Type B pancreatic cell (in vitro differentiated cells): ENCODE measurements around the gene HIBADH. TPM values are rescaled to one million over a fixed set of nuclear protein-coding genes. Genes with fewer than 3 reads are reported as not detected.
"Not testable (repeated sequence)": the region's sequence is repeated elsewhere in the genome, so short reads cannot be mapped to it uniquely, and the experiment has no call there.

Experiments used
- DNase-seq: peaks from one replicate; pipeline ENCODE4 v3.0.0; 2021; ENCODE audit warnings: mixed read lengths; ENCODE audit not compliant: unreplicated experiment; ENCODE audit errors: extremely low spot score
- H3K27ac Mint-ChIP-seq: 2 replicates; pipeline ENCODE4 v1.8.0; 2021; ENCODE audit warnings: mild to moderate bottlenecking, mixed read lengths
- H3K27me3 Mint-ChIP-seq: 2 replicates; pipeline ENCODE4 v1.8.0; 2021; ENCODE audit warnings: mixed read lengths
- H3K36me3 Mint-ChIP-seq: 2 replicates; pipeline ENCODE4 v1.8.0; 2021; ENCODE audit warnings: mixed read lengths
- H3K4me1 Mint-ChIP-seq: one replicate; pipeline ENCODE4 v1.8.0; 2021; ENCODE audit warnings: mixed read lengths; ENCODE audit not compliant: unreplicated experiment
- H3K4me3 Mint-ChIP-seq: 2 replicates; pipeline ENCODE4 v1.8.0; 2021; ENCODE audit warnings: mild to moderate bottlenecking, mixed read lengths
- H3K9me3 Mint-ChIP-seq: 2 replicates; pipeline ENCODE4 v1.8.0; 2021; ENCODE audit warnings: mixed read lengths
- CTCF ChIP-seq: fragments of 200-600 bp; sonication (generic); conservative IDR thresholded peaks from 2 replicates; pipeline ENCODE4 v1.5.0; 2021; ENCODE audit warnings: antibody characterized with exemption, mild to moderate bottlenecking
- total RNA-seq: library from RNA; stranded (reverse); gene quantifications from 2 replicates; pipeline ENCODE4 v1.2.1, GENCODE V29; 2021; ENCODE audit warnings: low replicate concordance

Gene HIBADH
- total RNA-seq, 1 donor from 2014 or later, result 37.1 TPM

GRCh38 chr7:27581906-27582305, 80.8 kb downstream of the HIBADH start:
- H3K9me3 Mint-ChIP-seq, result no peaks in the 10 kb centered on the region
- no peaks in the 10 kb centered on the region for H3K4me1 Mint-ChIP-seq
- H3K27me3 Mint-ChIP-seq, result no peaks in the 10 kb centered on the region
- no peak overlapping the region for H3K27ac Mint-ChIP-seq
- peaks cover 3% of the 10 kb centered on the region for H3K36me3 Mint-ChIP-seq
- no peak for DNase-seq
- H3K4me3 Mint-ChIP-seq, result no peak overlapping the region
- no peak for TF ChIP-seq CTCF

- peaks cover 3% of the 10 kb centered on the region for H3K36me3 Mint-ChIP-seq
- no peak overlapping the region for H3K4me3 Mint-ChIP-seq
- H3K27ac Mint-ChIP-seq, result no peak overlapping the region
- TF ChIP-seq CTCF, result no peak
- no peaks in the 10 kb centered on the region for H3K9me3 Mint-ChIP-seq
- DNase-seq, result no peak
- no peaks in the 10 kb centered on the region for H3K4me1 Mint-ChIP-seq
- no peaks in the 10 kb centered on the region for H3K27me3 Mint-ChIP-seq
Measured at GRCh38 chr7:27581119-27581518, 81.6 kb downstream of the HIBADH start.

GRCh38 chr7:27579565-27579964, 83.1 kb downstream of the HIBADH start:
- TF ChIP-seq CTCF, result no peak
- Mint-ChIP-seq H3K4me3 (no peak overlapping the region), H3K4me1 (no peaks in the 10 kb centered on the region), H3K27ac (no peak overlapping the region), H3K27me3 (no peaks in the 10 kb centered on the region), H3K9me3 (no peaks in the 10 kb centered on the region), H3K36me3 (no peaks in the 10 kb centered on the region)
- DNase-seq, result no peak

- H3K4me3 Mint-ChIP-seq, H3K4me1 Mint-ChIP-seq, DNase-seq, H3K27ac Mint-ChIP-seq, H3K27me3 Mint-ChIP-seq, H3K36me3 Mint-ChIP-seq, H3K9me3 Mint-ChIP-seq: not testable (repeated sequence)
Measured at GRCh38 chr7:27578169-27578568, 84.5 kb downstream of the HIBADH start.

- no peaks in the 10 kb centered on the region for H3K27me3 Mint-ChIP-seq
- no peak overlapping the region for H3K4me3 Mint-ChIP-seq
- H3K9me3 Mint-ChIP-seq, result no peaks in the 10 kb centered on the region
- no peak overlapping the region for H3K27ac Mint-ChIP-seq
- H3K4me1 Mint-ChIP-seq, result no peaks in the 10 kb centered on the region
- H3K36me3 Mint-ChIP-seq, result no peaks in the 10 kb centered on the region
- no peak for DNase-seq
- TF ChIP-seq CTCF, result peak; percentile 83
Measured at GRCh38 chr7:27576360-27576944, 86.2 kb downstream of the HIBADH start.

GRCh38 chr7:27575613-27576012, 87.1 kb downstream of the HIBADH start:
- Mint-ChIP-seq H3K36me3 (no peaks in the 10 kb centered on the region), H3K4me1 (no peaks in the 10 kb centered on the region), H3K27me3 (no peaks in the 10 kb centered on the region), H3K9me3 (no peaks in the 10 kb centered on the region), H3K4me3 (no peak overlapping the region), H3K27ac (no peak overlapping the region)
- TF ChIP-seq CTCF, result no peak
- DNase-seq, result no peak
